GM04504 (cell line): ENCODE results near the gene TMEM132C.
"Not testable (repeated sequence)": the region's sequence is repeated elsewhere in the genome, so short reads cannot be mapped to it uniquely, and the experiment has no call there.

Experiments
- DNase-seq: peaks from one replicate; pipeline ENCODE4 v3.0.0-alpha.2; 2012; ENCODE audit warnings: low read depth

Gene TMEM132C

DNA sequence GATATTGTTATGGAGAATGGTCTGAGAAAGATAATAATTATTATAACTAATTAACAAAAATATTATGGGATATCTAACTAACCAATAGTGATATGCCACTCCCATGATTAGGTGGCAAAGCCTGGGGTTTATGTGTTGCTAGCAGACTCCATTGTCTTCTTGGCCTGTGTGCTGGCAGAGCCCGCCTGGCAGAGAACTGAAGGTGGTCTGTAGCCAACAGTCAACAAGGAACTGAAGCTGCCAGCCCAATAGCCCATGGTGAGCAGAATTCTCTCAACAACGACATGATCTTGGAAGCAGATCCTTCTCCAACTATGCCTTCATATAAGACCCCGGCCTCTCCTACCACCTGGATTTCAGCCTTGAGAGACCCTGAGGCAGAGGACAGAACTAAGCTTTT, 298.0 kb downstream of the TMEM132C start:
- no peak for DNase-seq

DNA sequence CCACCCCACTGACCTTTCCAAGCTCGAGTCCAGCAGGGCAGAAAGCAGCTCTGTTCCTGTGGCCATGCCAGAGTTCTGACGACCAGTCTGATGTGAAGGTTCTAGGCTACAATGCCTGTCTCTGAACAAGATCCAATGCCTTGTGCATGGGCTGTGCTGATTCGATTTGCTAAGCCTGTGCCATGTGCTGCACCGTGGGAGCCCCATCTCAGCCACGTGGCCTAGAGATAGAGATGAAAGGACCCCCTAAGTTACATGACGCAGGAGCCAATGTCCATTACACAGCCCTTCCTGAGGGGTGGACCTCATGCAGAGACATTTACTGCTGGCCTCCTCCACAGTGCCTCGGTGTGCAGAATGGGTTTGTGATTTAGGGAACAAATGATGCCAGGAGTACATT, 300.8 kb downstream of the TMEM132C start:
- DNase-seq: no peak

DNA sequence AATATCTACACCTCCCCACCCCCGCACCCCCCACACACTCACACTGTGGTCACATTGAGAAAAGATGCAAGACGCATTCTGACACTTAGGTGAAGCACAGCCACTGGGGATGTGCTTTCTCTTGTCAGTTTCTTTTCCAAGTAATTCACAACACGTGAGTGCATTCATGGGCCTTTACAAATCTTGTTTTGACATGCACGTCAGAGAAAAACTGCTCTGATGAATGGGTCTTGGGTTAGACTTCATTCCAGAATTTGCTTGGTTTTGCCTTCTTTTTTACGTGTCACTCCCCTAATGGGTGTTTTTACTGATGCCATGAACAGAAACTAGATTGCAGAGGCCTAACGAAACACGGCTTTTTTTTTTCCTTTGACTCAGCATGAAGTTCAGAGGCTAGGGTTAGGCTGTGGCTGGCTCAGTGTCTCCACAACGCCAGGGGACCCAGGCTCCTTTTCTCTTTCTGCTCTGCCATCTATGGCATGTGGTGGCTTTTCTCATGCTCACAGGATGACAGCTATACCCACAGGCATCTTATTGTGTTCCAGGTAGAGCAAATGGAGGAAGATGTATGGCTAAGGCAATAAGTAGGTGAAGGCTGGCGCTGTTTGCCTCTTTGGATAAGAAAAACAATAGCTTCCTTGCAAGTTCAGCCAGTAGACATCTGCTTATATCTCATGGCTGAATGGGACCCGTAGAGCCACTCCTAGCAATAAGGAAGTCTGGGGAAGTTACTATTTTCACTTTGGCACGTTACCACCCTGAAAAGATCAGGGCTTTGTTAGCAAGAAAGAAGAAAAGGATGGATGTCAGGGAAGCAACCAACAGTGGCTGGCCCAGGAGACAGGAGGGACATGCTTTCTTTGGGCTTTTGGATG, 303.5 kb downstream of the TMEM132C start:
- DNase-seq: no peak

DNA sequence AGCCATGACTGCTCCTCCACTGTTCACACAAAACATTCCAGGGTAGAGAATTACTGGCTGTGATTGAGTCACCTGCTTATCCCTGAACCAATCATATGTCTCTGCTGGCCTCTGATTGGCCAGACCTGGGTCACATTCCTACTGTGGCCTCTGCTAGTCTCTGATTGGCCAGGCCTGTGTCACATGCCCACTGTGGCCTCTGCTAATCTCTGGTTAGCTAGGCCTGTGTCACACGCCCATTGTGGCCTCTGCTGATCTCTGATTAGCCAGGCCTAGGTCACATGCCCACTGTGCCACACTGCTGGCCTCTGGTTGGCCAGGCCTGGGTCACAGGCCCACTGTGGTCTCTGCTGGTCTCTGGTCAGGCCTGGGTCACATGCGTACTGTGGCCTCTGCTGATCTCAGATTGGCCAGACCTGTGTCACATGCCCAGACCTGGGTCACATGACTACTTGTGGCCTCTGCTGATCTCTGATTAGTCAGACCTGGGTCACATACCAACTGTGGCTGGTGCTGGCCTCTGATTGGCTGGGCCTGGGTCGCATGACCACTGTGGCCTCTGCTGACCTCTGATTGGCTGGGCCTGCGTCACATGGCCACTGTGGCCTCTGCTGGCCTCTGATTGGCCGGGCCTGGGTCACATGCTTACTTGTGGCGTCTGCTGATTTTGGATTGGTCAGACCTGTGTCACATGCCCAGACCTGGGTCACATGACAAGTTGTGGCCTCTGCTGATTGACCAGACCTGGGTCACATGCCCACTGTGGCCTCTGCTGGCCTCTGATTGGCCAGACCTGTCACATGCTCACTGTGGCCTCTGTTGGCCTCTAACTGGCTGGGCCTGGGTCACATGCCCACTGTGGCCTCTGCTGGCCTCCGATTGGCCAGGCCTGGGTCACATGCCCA, 305.2 kb downstream of the TMEM132C start:
- DNase-seq: no peak

DNA sequence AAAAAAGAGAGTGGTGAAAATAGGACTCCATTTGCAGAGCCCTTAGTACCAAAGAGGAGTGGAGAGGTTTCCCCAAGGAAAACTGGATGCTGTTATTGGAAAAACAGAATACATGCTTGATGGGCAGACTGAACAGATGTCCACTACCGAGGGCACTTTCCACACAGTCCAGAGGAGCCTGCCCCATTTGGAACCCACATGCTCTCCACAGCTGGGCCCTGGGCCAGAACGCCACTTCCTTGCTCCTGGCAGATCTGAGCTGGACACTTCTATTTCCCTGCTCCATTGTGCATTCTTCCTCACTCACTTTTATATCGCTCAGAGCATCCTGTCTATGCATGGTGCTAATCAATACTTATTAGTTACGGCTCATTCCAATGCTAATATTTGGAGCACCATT, 306.9 kb downstream of the TMEM132C start:
- DNase-seq: no peak

DNA sequence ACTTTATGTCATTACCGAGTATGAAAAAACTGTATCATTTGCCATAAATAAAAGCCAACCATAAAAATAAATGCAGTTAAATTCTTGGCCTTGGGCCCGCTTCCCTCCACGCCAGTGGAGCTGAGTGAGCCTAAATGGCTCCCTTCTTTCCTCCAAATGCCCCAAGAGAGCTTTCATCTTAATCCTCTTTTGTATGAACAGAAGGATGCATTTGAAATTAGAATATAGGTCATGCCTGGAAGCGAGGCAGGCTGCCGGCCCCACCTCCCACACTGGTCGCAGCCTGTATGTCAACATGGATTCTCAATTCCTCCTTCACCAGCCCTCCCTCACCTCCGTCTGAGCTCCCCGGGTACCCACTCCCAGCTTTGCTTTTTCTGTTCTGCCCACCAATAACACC, 311.1 kb downstream of the TMEM132C start:
- no peak for DNase-seq

DNA sequence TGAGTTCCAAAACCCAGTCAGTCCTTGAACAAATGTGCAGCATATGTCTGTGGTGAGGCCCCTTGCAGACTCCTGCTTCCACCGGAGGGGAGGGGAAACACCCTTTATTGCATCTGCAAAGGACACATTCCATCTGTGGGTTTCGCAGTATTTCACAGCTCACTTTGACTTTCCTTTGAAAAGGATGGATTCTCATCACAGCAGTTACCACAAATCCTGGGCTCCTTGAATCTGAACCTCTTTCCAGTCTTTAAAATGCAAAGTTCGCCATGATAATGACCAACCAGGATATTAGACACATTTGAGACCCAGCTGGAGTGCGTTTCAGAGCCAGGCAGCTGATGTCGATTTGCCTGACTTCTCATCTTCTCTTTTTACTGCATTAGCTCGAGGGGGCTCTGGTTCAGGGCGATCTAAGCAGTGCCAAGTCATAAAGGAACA, 314.4 kb downstream of the TMEM132C start:
- DNase-seq: no peak

DNA sequence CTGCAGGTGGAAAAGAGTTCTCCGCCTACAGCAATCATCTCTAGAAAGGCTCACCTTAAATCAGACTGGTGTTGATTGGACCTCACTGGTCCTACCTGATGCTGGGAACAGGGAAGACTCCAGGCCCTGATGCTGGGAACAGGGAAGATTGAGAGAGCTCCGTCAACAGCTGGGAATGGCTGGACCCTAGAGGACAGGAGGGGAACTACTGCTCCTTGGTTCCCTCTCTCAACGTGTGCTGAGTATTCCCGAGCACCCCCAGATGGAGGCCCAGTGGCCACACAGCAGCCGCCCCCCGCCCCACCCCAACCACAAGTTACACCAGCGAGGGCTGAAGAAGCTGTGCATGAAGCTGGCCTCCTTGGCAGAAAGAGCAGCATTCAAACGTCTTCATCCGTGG, 316.5 kb downstream of the TMEM132C start:
- no peak for DNase-seq

DNA sequence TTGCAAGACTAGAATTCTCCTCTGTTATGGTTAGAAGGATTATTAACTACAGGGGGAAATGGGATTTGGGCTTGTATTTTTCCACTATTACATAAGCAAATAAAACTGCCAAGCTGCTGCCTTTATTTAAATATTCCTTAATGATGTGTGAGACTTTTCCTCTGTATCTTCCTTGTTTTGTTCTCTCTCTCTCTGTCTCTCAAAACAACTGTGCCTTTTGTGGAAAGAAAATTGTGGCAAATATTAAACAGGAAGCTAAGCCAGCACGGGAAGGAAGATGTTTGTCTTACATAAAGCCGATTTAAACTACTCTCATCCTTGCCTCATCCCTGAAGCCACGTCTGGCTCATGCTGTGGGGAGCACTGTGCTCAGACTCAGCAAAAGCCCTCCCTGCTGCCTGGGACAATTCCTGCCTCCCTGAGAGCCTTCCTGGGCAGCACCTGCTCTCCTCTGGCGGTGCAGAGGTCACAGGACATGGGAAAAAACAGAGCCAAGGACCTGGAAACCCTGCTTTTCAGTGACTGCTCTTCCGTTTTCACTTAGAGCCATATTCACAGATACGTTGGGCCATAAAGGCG, 319.6 kb downstream of the TMEM132C start:
- DNase-seq: no peak

DNA sequence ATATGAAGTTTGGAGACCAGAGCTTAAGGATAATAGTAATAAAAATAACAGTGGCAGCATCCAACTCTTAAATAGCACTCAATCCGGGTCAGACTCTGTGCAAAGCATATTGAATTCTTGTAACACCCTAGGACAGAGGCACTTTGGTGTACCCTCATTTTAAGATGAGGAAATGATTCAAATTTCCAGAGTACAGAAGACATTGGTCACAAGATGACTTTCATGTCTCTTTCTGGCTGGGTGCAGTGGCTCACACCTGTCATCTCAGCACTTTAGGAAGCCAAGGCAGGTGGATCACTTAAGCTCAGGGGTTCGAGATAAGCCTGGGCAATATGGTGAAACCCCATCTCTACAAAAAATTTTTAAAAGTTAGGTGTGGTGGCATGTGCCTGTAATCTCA, 320.9 kb downstream of the TMEM132C start:
- no peak for DNase-seq

DNA sequence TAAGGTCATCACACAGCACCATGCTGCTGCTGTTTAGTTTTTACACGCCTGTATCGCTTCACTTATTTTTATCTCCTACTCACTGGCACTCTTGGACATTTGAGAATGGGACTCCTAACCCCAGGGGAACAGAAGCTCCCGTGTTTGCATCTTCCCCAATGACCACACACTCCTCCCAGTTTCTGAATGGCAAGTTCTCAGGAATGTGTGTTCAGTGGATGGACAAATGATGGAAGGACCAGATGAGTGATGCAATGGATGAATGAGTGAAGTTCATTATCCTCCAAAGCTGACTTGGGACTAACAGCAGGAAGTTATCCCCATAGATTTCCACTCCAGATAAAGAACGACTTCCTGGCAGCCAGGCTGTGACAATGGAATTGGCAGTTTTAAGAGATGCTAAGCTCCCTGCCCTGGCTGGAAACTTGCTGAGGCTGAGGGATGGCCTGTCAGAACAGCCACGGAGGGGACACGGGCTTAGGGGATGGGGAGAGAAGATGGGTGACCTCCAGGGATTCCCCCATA, 325.3 kb downstream of the TMEM132C start:
- DNase-seq: no peak

DNA sequence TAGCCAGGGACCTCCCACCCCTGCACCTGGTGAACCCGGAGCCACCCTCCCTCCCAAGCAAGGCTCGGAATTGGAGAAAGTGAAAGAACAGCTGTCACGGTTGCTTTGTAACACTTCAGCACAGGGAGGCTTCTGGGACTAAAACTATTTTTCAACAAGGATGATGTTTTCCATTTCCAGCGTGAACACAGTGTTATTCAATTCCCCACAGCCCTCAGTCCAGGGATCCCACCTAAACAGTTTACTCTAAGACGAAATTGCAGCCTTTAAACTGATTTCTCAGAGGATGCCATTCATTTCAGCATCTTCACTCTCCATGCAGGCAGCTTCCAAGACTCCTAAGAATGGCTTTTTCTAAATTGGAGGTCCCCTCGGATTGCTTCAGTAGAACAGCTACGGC, 327.6 kb downstream of the TMEM132C start:
- DNase-seq: no peak

DNA sequence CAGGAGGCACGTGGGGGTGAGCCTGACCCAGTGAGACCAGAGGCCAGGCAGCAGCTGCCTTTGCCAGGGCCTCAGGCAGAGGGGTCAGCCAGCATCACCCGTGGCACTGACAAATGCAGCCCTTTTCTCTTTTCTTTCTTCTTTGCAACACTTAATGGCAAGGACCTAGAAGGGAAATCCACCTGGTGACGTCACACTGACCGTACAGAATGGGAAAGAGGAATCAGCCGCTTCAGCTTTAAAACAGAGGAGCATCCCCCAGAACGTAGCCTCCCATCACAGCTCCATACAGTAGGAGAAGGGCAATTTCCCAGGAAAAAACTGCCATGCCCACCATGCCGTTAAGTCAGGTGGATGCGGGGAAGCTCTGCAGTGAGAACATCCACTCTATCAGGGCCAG, 328.6 kb downstream of the TMEM132C start:
- DNase-seq: no peak

DNA sequence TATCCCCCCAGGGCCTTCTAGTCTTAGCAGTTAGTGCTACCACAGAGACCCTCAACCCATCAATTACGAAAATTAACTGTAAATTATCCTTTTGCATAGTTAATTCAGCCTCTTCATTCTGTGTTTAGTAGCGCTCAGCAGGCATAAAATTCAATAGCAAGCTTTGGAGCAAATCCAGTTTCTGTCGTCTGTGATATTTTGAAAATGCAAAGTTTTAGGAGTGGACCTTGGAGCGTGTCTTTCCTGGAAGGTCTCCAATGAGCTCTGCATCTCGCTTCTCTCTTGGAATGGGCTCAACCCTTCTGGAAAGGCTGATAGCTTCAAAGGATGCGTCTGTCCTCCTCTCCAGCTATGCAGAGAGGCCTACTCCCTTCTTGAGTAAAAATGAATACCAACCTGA, 333.9 kb downstream of the TMEM132C start:
- DNase-seq: no peak

DNA sequence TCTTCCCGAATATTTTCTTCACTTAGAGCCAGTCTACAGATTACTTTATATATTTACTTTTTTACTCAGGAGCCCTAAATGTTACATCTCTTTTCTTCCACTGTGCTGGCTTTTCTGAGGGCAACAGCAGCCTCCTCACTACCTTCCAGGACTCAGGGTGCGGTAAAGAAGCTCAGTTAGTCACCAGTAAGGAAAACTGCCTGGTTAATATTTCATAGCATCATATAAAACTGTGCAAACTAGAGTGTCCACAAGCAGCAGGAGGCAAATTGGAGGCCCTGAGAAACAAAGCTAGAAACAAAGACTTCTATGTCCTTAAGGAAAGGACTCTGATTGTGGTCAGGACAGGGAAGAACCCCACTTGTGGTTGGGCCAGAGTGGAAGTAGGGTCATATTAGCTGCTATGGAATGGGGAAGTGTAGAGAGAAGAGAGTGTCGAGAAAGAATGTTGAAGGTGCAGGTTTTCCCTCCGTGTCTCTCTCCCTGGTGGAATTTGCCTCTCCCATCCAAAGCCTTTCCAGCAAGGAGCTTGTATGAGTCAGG, 336.7 kb downstream of the TMEM132C start:
- DNase-seq: no peak

DNA sequence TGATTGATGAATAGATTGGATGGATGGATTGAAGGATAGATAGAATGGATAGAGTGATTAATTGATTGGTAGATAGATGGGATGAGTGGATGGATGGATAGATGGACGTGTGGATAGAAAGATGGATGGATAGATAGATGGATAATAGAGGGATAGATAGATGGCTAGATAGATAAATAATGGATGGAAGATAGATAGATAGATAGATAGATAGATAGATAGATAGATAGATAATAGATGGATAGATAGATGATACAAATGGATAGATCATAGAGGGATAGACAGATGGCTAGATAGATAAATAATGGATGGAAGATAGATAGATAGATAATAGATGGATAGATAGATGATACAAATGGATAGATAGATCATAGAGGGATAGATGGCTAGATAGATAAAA, 337.2 kb downstream of the TMEM132C start:
- DNase-seq: not testable (repeated sequence)

DNA sequence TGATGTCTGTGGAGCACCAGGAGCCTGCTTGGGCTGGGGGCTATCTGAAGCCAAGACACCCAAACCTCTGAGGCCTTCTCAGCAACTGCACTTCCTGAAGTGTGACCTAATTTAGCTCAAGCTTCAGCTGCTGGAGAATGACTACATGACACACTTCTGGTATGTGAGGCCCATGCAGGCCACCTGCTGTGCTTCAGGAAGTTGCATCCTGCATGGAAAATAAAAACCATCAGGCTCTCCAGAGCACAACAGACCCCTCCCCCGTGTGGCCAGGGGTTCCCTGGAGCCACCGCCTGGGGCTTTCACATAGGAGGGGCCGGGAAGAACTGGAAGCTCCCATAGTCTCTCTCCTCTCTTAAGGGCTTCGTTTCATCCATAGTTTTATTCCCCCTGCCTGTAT, 339.1 kb downstream of the TMEM132C start:
- DNase-seq: no peak

DNA sequence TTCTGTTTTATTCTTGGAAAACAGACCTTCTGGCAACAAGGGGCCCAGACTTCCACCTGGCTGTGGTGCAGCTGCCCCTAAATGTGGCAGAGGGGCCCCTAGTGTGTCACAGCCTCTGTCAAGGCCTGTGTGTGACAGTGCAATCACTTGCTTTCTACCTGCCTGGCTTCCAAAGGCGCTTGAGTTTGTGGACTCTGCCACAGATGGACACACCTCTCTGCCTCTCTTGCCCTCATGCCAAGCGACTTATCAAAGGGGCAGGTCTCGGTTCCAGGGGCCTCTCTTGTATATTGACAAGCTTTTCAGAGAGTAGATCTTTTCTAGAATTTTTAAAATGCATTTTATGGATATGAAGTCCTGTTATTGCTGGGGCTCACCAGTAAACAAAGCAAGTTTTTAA, 339.6 kb downstream of the TMEM132C start:
- DNase-seq: no peak

DNA sequence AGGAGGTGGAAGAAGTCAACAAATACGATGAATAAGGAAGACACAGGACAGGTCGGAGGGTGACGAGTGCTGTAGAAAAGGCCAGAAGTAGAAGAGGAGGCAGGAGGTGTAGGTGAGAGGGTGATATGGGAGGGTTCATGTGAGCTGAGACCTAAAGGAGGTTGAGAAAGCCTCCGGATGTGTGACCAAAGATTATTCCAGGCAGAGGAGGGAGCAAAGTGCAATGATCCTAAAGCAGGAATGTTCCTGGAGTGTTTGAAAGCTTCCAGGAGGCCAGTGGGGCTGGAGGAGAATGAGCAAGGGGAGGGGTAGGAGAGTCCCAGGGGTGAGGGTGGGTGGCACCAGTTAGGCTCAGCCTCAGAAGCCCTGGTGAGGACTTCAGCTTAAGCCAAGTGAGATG, 340.0 kb downstream of the TMEM132C start:
- DNase-seq: no peak

DNA sequence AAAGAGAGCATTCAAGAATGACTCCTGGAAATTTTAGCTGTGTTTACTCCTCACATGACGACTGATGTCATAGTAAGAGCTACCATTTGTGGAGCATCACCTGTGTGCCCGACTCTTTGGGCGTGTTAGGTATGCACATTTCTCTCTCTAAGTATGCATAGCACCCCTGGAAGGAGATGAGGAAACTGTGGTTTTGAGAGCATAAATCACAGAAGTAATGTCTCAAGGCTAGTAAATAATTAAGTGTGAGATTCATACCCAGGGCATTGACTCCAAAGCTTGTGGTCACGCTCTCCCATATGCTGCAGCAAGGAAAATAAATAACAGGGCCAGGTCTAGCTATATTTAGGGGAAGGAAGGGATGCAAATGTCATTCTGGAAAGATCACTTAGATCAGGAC, 340.7 kb downstream of the TMEM132C start:
- DNase-seq: no peak

DNA sequence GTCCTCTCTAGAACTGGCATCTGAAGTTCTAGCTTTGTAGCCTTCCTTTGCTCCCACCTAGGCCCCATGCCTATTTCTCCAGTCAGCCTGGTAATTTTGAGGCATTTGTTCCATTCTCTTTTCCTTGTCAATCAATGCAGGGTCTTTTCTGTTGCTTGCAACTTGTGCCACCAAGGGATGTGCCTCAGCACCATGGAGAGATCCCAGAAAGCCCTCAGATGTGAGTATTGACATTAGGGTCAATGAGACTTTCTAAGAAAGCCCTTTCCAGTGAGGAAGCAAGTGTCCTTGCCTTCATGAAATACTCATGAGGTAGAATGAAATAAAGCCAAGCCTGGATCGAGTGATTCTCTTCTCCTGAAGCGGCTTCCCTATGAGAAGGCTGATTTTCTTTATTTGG, 342.9 kb downstream of the TMEM132C start:
- DNase-seq: no peak

DNA sequence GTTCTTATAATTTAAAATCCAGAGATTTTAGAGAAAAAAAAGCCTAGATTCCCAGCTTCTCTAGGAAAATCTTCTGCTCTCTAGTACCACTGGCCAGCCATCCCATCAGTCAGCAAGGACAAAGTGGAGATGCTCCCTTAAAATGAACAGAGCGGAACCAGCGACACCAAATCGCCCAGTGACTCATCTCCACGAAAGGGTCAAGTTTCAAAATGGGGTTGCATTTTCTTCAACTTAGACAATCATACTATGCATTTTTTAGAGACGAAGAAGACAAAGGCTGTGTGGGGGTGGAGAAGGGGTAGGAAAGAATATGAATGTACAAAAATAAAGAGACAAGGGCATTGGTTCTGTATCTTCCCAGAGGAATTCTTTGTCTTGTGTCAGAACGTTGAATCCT, 344.8 kb downstream of the TMEM132C start:
- no peak for DNase-seq
